HEK293T (cell line): ENCODE data around the gene DOK7.

ENCODE experiments used
- CTCF ChIA-PET: fragments of 350-600 bp; formaldehyde crosslinking; extraction: SDS; loops from one replicate; lab custom pipeline; 2021; ENCODE audit warnings: antibody characterized with exemption, inconsistent platforms; lab: Yijun Ruan, JAX
- POLR2A ChIA-PET: fragments of 350-600 bp; formaldehyde crosslinking; extraction: SDS; loops from one replicate; lab custom pipeline; 2020; ENCODE audit warnings: antibody characterized with exemption, inconsistent platforms; lab: Yijun Ruan, JAX
- DNase-seq: peaks from one replicate; pipeline ENCODE4 v3.0.0; 2012; ENCODE audit warnings: mixed read lengths; ENCODE audit errors: extremely low spot score
- ARNT ChIP-seq: fragments of 450-650 bp; IDR thresholded peaks from 2 replicates; pipeline ENCODE4 v1.6.1; 2017; ENCODE audit warnings: mild to moderate bottlenecking
- BHLHE40 ChIP-seq: fragments of 450-650 bp; IDR thresholded peaks from 2 replicates; pipeline ENCODE4 v1.6.1; 2016; ENCODE audit warnings: mild to moderate bottlenecking, moderate library complexity, borderline replicate concordance
- CTBP1 ChIP-seq: fragments of 450-650 bp; IDR thresholded peaks from 2 replicates; pipeline ENCODE4 v1.6.1; 2016; ENCODE audit warnings: borderline replicate concordance
- ELF4 ChIP-seq: fragments of 450-650 bp; IDR thresholded peaks from 2 replicates; pipeline ENCODE4 v1.6.1; 2017; ENCODE audit warnings: antibody characterized with exemption
- FOXA1 ChIP-seq: fragments of 450-650 bp; IDR thresholded peaks from 2 replicates; pipeline ENCODE4 v1.6.1; 2016; ENCODE audit warnings: mild to moderate bottlenecking
- FOXK2 ChIP-seq: fragments of 450-650 bp; IDR thresholded peaks from 2 replicates; pipeline ENCODE4 v1.6.1; 2016; ENCODE audit warnings: mild to moderate bottlenecking
- FOXM1 ChIP-seq: fragments of 450-650 bp; IDR thresholded peaks from 2 replicates; pipeline ENCODE4 v1.6.1; 2017; ENCODE audit warnings: mild to moderate bottlenecking, borderline replicate concordance
- HDGF ChIP-seq: fragments of 450-650 bp; IDR thresholded peaks from 2 replicates; pipeline ENCODE4 v1.6.1; 2017; ENCODE audit warnings: antibody characterized with exemption, borderline replicate concordance
- L3MBTL2 ChIP-seq: fragments of 450-650 bp; conservative IDR thresholded peaks from 2 replicates; pipeline ENCODE4 v1.6.1; 2016; ENCODE audit warnings: mild to moderate bottlenecking
- LEF1 ChIP-seq: fragments of 450-650 bp; IDR thresholded peaks from 2 replicates; pipeline ENCODE4 v1.6.1; 2017; ENCODE audit warnings: mild to moderate bottlenecking, borderline replicate concordance
- NFRKB ChIP-seq: fragments of 450-650 bp; IDR thresholded peaks from 2 replicates; pipeline ENCODE4 v1.6.1; 2016; ENCODE audit warnings: mild to moderate bottlenecking, moderate library complexity
- SP1 ChIP-seq: fragments of 450-650 bp; IDR thresholded peaks from 2 replicates; pipeline ENCODE4 v1.6.1; 2017
- SUZ12 ChIP-seq: fragments of 450-650 bp; IDR thresholded peaks from 2 replicates; pipeline ENCODE4 v1.6.1; 2016; ENCODE audit warnings: mild to moderate bottlenecking
- TARDBP ChIP-seq: fragments of 450-650 bp; IDR thresholded peaks from 2 replicates; pipeline ENCODE4 v1.6.1; 2016
- ZNF384 ChIP-seq: fragments of 450-650 bp; IDR thresholded peaks from 2 replicates; pipeline ENCODE4 v1.6.1; 2016
- TF ChIP-seq, protein P1 (sequence below): fragments of 450-650 bp; IDR thresholded peaks from 2 replicates; pipeline ENCODE4 v1.6.1; 2016

The DOK7 gene

GRCh38 chr4:3493720-3494461 lies 30.8 kb downstream of the DOK7 start:
- TF ChIP-seq SP1 = no peak
- no peak for TF ChIP-seq L3MBTL2
- no peak for TF ChIP-seq SUZ12
- TF ChIP-seq, protein P1, sequence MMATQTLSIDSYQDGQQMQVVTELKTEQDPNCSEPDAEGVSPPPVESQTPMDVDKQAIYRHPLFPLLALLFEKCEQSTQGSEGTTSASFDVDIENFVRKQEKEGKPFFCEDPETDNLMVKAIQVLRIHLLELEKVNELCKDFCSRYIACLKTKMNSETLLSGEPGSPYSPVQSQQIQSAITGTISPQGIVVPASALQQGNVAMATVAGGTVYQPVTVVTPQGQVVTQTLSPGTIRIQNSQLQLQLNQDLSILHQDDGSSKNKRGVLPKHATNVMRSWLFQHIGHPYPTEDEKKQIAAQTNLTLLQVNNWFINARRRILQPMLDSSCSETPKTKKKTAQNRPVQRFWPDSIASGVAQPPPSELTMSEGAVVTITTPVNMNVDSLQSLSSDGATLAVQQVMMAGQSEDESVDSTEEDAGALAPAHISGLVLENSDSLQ = no peak
- TF ChIP-seq NFRKB = no peak
- no peak for TF ChIP-seq LEF1
- no peak for TF ChIP-seq ZNF384
- no peak for TF ChIP-seq BHLHE40
- TF ChIP-seq FOXA1 = no peak
- no peak for TF ChIP-seq ARNT
- no peak for TF ChIP-seq HDGF
- ChIA-PET POLR2A (no interaction called here), CTCF (interaction anchor here (1.0 to 1.7 kb wide), 2 partner anchors 13 to 21 kb away, joined by 3 to 8 read pairs; no protein-coding TSS in a partner anchor)
- DNase-seq = no peak

DNA sequence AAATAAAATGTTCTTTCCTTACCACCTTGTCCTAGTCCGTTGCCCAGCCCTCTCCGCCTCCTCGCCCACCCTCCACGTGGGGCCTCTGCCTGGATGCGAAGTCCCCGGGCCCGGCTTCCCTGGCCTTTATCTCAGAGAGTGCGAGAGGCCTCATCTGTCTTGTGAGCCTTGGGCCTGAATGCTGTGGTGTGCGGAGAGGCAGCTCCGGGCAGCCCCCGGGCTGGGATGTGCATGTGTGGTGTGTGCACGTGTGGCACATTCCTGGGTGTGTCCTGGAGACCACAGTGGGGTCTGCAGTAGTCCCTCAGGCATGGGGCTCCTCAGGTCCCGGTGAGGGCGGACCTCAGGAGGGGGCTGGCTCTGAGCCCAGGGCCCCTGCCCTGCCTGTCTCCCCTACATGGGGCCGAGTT lies 31.4 kb downstream of the DOK7 start:
- CTCF ChIA-PET = interaction anchor here (1.0 to 1.7 kb wide), 2 partner anchors 14 to 20 kb away, joined by 3 to 8 read pairs; no protein-coding TSS in a partner anchor
- DNase-seq = no peak
- TF ChIP-seq ZNF384 = no peak
- TF ChIP-seq ARNT = no peak
- TF ChIP-seq FOXM1 = no peak
- TF ChIP-seq NFRKB = no peak
- TF ChIP-seq FOXA1 = no peak
- TF ChIP-seq SP1 = no peak
- TF ChIP-seq ELF4 = no peak
- no peak for TF ChIP-seq HDGF
- TF ChIP-seq L3MBTL2 = no peak
- TF ChIP-seq CTBP1 = no peak
- no peak for TF ChIP-seq TARDBP
- no peak for TF ChIP-seq SUZ12
- no peak for TF ChIP-seq FOXK2
- no peak for TF ChIP-seq LEF1
- TF ChIP-seq, protein P1 = no peak
- no peak for TF ChIP-seq BHLHE40
- POLR2A ChIA-PET = no interaction called here

DNA sequence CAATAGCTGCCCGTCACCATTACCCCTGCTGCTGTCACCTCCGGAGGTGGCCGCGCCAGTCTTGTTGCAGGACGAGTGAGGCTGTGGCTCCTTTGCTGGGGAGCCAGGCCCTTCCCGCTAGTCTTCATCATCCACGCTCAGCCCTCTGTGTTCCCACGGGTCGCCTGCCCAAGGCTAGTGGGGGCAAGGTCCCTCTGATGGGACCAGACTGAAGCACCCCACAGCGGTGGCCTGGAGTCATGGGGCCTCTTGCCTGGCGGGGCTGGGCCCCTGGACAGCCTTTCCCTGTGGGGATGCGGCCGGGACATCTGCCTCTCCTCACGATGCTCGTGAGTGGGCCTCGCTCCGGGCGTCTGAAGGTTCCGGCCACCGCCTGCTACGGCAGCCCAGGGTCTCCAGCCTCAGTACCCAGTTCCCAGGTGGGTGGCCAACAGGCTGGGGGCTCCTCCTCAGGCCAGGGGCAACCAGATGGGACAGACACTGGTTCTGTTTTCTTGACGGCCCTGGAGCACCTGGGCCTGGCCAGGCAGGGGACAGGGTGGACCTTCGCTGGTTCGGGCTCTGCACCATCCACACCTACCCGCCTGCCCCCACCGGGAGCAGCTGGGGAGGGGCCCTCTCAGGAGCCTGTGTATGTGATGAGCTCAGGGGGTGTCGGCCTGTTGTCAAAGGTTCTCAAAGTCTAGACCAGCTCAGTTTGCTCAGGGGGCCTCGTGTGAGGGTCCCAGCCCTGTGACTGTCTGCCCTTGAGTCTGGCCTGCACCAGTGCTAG lies 32.3 kb downstream of the DOK7 start:
- ChIA-PET POLR2A (no interaction called here), CTCF (no interaction called here)
- TF ChIP-seq HDGF = no peak
- TF ChIP-seq SUZ12 = no peak
- TF ChIP-seq ELF4 = no peak
- TF ChIP-seq L3MBTL2 = no peak
- TF ChIP-seq BHLHE40 = no peak
- TF ChIP-seq FOXA1 = no peak
- no peak for TF ChIP-seq FOXK2
- no peak for TF ChIP-seq ARNT
- no peak for TF ChIP-seq TARDBP
- no peak for TF ChIP-seq CTBP1
- TF ChIP-seq, protein P1 = no peak
- no peak for TF ChIP-seq SP1
- no peak for TF ChIP-seq ZNF384
- no peak for TF ChIP-seq LEF1
- no peak for TF ChIP-seq NFRKB
- no peak for TF ChIP-seq FOXM1
- no peak for DNase-seq

- POLR2A ChIA-PET = no interaction called here
- CTCF ChIA-PET = no interaction called here
- no peak for TF ChIP-seq ARNT
- no peak for TF ChIP-seq ZNF384
Measured at GRCh38 chr4:3496021-3496420, 32.9 kb downstream of the DOK7 start.

DNA sequence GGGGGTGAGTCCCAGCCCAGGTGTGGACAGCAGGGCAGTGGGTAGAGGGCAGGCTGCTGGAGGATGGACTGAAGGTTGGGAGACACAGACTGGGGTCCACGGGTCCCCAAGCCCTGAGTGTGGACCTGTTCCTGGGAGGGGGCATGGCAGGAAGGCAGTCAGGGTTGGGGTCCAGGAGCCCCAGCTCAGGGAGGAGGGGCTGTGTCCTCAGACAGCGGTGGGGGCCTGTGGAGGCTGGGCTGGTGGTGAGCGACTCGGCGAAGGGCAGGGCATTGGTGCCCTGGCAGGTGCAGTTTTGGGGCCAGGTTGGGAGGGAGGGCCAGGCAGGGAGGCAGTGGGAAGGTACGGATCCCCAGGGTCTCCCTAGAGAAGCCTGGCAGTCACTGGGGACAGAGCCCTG lies 34.0 kb downstream of the DOK7 start:
- TF ChIP-seq ELF4 (no peak), L3MBTL2 (no peak), NFRKB (no peak), ZNF384 (no peak), SP1 (no peak), SUZ12 (no peak), FOXM1 (no peak), FOXA1 (no peak), LEF1 (no peak), CTBP1 (no peak), TARDBP (no peak), HDGF (no peak), BHLHE40 (no peak), FOXK2 (no peak), ARNT (no peak)
- TF ChIP-seq, protein P1 = no peak
- POLR2A ChIA-PET = no interaction called here
- CTCF ChIA-PET = no interaction called here
- no peak for DNase-seq

More at GRCh38 chr4:3496021-3496420, 32.9 kb downstream of the DOK7 start:
- no peak for DNase-seq
